22Rv1 (cell line): ENCODE data around the gene LTF.

Experiments used
- H3K27ac ChIP-seq: fragments of 450-650 bp; 2 replicates; pipeline ENCODE4 v1.5.1; 2017
- CTCF ChIP-seq: fragments of 450-650 bp; IDR thresholded peaks from 2 replicates; pipeline ENCODE4 v1.5.1; 2017; ENCODE audit warnings: mild to moderate bottlenecking
- ZFX ChIP-seq: fragments of 450-650 bp; IDR thresholded peaks from 2 replicates; pipeline ENCODE4 v1.6.1; 2017; ENCODE audit warnings: antibody characterized with exemption, borderline replicate concordance

LTF gene

GRCh38 chr3:46466871-46467403 lies 2.2 kb upstream of the LTF start:
- no peak overlapping the region for H3K27ac ChIP-seq
- TF ChIP-seq ZFX, result no peak
- no peak for TF ChIP-seq CTCF

- H3K27ac ChIP-seq, result no peak overlapping the region
- TF ChIP-seq CTCF (no peak), ZFX (no peak)
Measured at GRCh38 chr3:46466273-46466672, 1.6 kb upstream of the LTF start.

- TF ChIP-seq ZFX, result no peak
- no peak for TF ChIP-seq CTCF
- no peak overlapping the region for H3K27ac ChIP-seq
Measured at GRCh38 chr3:46465196-46465520, 453 bp upstream of the LTF start.

GRCh38 chr3:46463868-46464241 lies 850 bp downstream of the LTF start:
- no peak overlapping the region for H3K27ac ChIP-seq
- TF ChIP-seq CTCF (no peak), ZFX (no peak)

GRCh38 chr3:46463120-46463867 lies 1.4 kb downstream of the LTF start:
- H3K27ac ChIP-seq, result no peak overlapping the region
- TF ChIP-seq CTCF (no peak), ZFX (no peak)

GRCh38 chr3:46462511-46462910 lies 2.2 kb downstream of the LTF start:
- H3K27ac ChIP-seq, result no peak overlapping the region
- no peak for TF ChIP-seq CTCF

- no peak overlapping the region for H3K27ac ChIP-seq
- TF ChIP-seq CTCF, result no peak
- TF ChIP-seq ZFX, result no peak
Measured at GRCh38 chr3:46462111-46462510, 2.6 kb downstream of the LTF start.
